Heart left ventricle (tissue), 16 donors: Measurements from ENCODE around the gene WAC. TPM values are rescaled to one million over a fixed set of nuclear protein-coding genes. Genes with fewer than 3 reads are reported as not detected.

Experiments used
- ATAC-seq, 4 donors: fragments of 200-7000 bp; cut with Tn5 transposase; one replicate each; pipeline ENCODE4 v1.9.1; 2020 to 2022; ENCODE audit warnings: moderate library complexity in 4 of 4, mild to moderate bottlenecking in 3 of 4, moderate number of reproducible peaks in 1 of 4
- DNase-seq, 5 donors: peaks; one replicate each; pipeline ENCODE4 v3.0.0-alpha.2; 2020
- H3K27ac ChIP-seq, 12 donors: fragments of 200-600 bp; sonication (generic) in 4 of 12; one replicate each; pipeline versions ENCODE4 v1.5.0 to v1.8.0; 2016 to 2022; ENCODE audit warnings: mild to moderate bottlenecking in 2 of 12
- H3K27me3 ChIP-seq, 9 donors: fragments of 200-600 bp; sonication (generic) in 2 of 9; one replicate each; pipeline versions ENCODE4 v1.5.1 to v1.8.0; 2016 to 2022; ENCODE audit warnings: mild to moderate bottlenecking in 3 of 9
- H3K36me3 ChIP-seq, 9 donors: fragments of 200-600 bp; sonication (generic) in 2 of 9; one replicate each; pipeline versions ENCODE4 v1.5.0 to v1.8.0; 2018 to 2022; ENCODE audit warnings: mild to moderate bottlenecking in 2 of 9
- H3K4me1 ChIP-seq, 12 donors: fragments of 200-600 bp; sonication (generic) in 4 of 12; one replicate each; pipeline versions ENCODE4 v1.5.0 to v1.8.0; 2016 to 2022; ENCODE audit warnings: mild to moderate bottlenecking in 3 of 12
- H3K4me3 ChIP-seq, 12 donors: fragments of 200-600 bp; sonication (generic) in 4 of 12; one replicate each; pipeline versions ENCODE4 v1.5.0 to v1.8.0; 2017 to 2022; ENCODE audit warnings: mild to moderate bottlenecking in 9 of 12, moderate library complexity in 4 of 12
- H3K9me3 ChIP-seq, 12 donors: fragments of 200-600 bp; sonication (generic) in 4 of 12; one replicate each; pipeline versions ENCODE4 v1.5.0 to v1.8.0; 2016 to 2022; ENCODE audit warnings: mild to moderate bottlenecking in 1 of 12
- POLR2A ChIP-seq, 2 donors: fragments of 450-650 bp; IDR thresholded peaks; one replicate each; pipeline ENCODE4 v1.6.1; 2017; ENCODE audit warnings: antibody characterized with exemption in 2 of 2, mild to moderate bottlenecking in 2 of 2, moderate library complexity in 2 of 2
- WGBS, 4 donors: extraction: QIAGEN DNeasy Blood & Tissue Kit in 2 of 4; methylation state at CpG; one replicate each; pipeline versions ENCODE4 v1.1.5 to v1.1.7; 2013 to 2018; 5-methylcytosine and 5-hydroxymethylcytosine counted together
- intact Hi-C, 10 donors: fragments of 100-400 bp; cut with DNase I; formaldehyde crosslinking; loops; one replicate each; pipeline versions ENCODE4 v1.11.1 to v1.14.2; 2022
- polyA plus RNA-seq, 2 donors: library from polyadenylated mRNA; stranded (reverse); fragments of 200-250 nt; gene quantifications; one replicate each; pipeline ENCODE4 v1.2.3, GENCODE V29; 2013
- total RNA-seq, 9 donors: library from RNA; depleted of rRNA in 2 of 9; stranded (reverse); fragments of >200 nt in 2 of 9; fragmentation: NEBNext Ultra II Directional in 3 of 9; extraction: Animal tissue kit (Norgen Biotek cat#: 25700) in 3 of 9; gene quantifications; one replicate each; pipeline versions ENCODE4 v1.1.0 to v1.2.4, GENCODE V29; 2016 to 2023
- TF ChIP-seq, protein P1 (sequence below), 12 donors: fragments of 200-600 bp; sonication (generic) in 4 of 12; IDR thresholded peaks; one replicate each; pipeline versions ENCODE4 v1.5.0 to v1.8.0; 2018 to 2022; ENCODE audit warnings: antibody characterized with exemption in 12 of 12, mild to moderate bottlenecking in 5 of 12
- donor health status: ischemic (EF 13 %, LVEDD 7.1; RV severe dilation, severe dysfunction).
- donor health status: healthy with polysubstance abuse.
- donor health status: DM: no; HTN: yes; CAD: no.
- donor health status: DM: no; HTN: no; CAD: no.
- donor health status: ischemic (EF 25% LVEDD 6.9; RV normal size, moderate dysfunction).
- donor health status: ischemic (EF 25% LVEDD 5.7; RV mildly dilated, moderate dysfunction).
- donor health status: healthy.
- donor health status: DM: yes; HTN: yes; CAD: no.
- donor health status: ischemic (EF 35%, LVEDD 5.7; RV mildly dilated, moderate dysfunction).
- donor health status: nonischemic (EF 11% LVEDD 7.7; RV severe dilation, severe dysfunction).
- donor health status: DM: yes; HTN: yes; CAD: no.
- donor health status: PGD.
- donor health status: ischemic (EF 29% LVEDD 5.4; RV normal size, mild dysfunction).
- donor health status: nonischemic (EF 23%, LVEDD 6.1; RV moderate dilation, normal function).

WAC gene
- total and polyA plus RNA-seq, 11 donors = 16.8 to 124 (median 103) TPM

DNA sequence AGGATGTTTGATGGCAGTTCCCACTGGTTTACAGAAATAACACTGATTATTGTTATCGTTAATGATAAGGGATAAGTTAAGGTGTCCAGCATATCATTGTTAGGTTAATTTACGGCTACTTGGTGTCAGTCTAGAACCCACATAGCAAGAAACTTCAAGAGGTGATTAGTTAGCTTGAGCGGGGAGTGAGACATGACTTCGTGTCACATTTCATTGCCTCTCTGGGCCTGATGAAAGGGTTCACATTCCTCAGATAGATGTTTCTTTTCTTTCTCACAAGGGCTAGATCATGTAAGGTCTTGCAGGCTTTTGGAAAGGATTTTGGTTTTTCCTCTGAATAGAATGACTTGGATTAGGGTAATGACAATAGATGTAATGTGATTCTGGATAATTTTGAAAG lies 26.7 kb downstream of the WAC start:
- H3K9me3 ChIP-seq = no peaks in the 10 kb centered on the region
- ATAC-seq = no peak
- H3K4me1 ChIP-seq = peaks cover 0 to 86% (median 51%) of the 10 kb centered on the region in 12 donors
- H3K36me3 ChIP-seq = peaks cover 0 to 57% (median 20%) of the 10 kb centered on the region in 9 donors
- H3K4me3 ChIP-seq = no peak overlapping the region
- intact Hi-C loops = loop anchor here in 1 of 10 donors (10.0 kb wide), 1 partner anchor 125 kb away; no protein-coding TSS in a partner anchor
- no peak for DNase-seq
- H3K27ac ChIP-seq = peak overlapping the region in 1 of 12 donors; percentile 64
- 45 to 57% (median 48%) methylated on average over 4 of the region's 4 CpGs for WGBS, 4 donors
- TF ChIP-seq POLR2A (IDR thresholded peaks at IDR 0.05) = no peak
- TF ChIP-seq, protein P1, sequence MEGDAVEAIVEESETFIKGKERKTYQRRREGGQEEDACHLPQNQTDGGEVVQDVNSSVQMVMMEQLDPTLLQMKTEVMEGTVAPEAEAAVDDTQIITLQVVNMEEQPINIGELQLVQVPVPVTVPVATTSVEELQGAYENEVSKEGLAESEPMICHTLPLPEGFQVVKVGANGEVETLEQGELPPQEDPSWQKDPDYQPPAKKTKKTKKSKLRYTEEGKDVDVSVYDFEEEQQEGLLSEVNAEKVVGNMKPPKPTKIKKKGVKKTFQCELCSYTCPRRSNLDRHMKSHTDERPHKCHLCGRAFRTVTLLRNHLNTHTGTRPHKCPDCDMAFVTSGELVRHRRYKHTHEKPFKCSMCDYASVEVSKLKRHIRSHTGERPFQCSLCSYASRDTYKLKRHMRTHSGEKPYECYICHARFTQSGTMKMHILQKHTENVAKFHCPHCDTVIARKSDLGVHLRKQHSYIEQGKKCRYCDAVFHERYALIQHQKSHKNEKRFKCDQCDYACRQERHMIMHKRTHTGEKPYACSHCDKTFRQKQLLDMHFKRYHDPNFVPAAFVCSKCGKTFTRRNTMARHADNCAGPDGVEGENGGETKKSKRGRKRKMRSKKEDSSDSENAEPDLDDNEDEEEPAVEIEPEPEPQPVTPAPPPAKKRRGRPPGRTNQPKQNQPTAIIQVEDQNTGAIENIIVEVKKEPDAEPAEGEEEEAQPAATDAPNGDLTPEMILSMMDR (IDR thresholded peaks at IDR 0.05) = no peak
- H3K27me3 ChIP-seq = no peaks in the 10 kb centered on the region

DNA sequence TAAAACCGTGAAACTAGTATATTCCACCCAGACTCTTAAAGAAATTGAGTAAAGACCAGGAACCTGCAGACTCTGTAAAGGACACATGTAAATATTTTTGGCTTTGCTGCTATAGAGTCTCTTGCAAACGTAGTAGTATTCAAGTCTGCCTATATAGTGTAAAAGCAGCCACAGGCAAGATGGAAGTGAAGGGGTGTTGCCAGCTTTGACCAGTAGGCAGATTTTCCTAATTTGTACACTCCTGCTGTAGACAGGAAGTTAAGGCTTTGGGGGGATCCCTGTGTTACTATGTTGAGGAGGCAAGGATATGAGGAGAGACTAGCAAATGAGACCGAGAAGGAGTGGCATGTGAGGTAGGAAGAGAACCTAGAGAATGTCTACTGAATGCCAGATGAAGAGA lies 27.7 kb downstream of the WAC start:
- no peak for ATAC-seq
- H3K9me3 ChIP-seq = no peaks in the 10 kb centered on the region
- WGBS, 4 donors = 71 to 81% (median 76%) methylated on average over 3 of the region's 3 CpGs
- H3K27me3 ChIP-seq = no peaks in the 10 kb centered on the region
- DNase-seq = no peak
- no peak overlapping the region for H3K4me3 ChIP-seq
- no peak overlapping the region for H3K27ac ChIP-seq
- TF ChIP-seq, protein P1 (IDR thresholded peaks at IDR 0.05) = no peak
- no peak for TF ChIP-seq POLR2A (IDR thresholded peaks at IDR 0.05)
- peaks cover 0 to 88% (median 52%) of the 10 kb centered on the region in 12 donors for H3K4me1 ChIP-seq
- H3K36me3 ChIP-seq = peaks cover 0 to 58% (median 13%) of the 10 kb centered on the region in 9 donors
- intact Hi-C loops = loop anchor here in 1 of 10 donors (10.0 kb wide), 1 partner anchor 126 kb away; no protein-coding TSS in a partner anchor

DNA sequence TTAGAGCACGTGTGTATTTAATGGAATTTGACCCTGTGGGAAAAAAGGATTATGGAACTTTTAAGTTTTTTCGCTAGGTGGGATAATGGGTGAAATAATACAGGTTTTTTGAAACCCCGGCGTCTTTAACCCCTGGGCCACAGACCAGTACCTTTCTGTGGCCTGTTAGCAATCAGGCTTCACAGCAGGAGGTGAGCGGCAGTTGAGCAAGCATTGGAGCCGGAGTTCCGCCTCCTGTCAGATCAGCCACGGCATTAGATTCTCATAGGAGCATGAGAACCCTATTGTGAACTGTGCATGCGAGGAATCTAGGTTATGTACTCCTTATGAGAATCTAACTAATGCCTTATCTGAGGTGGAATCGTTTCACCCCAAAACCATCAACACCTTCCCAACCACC lies 28.6 kb downstream of the WAC start:
- no peak overlapping the region for H3K4me3 ChIP-seq
- no peak overlapping the region for H3K27ac ChIP-seq
- TF ChIP-seq, protein P1 (IDR thresholded peaks at IDR 0.05) = no peak
- TF ChIP-seq POLR2A (IDR thresholded peaks at IDR 0.05) = no peak
- intact Hi-C loops = loop anchor here in 1 of 10 donors (10.0 kb wide), 1 partner anchor 127 kb away; no protein-coding TSS in a partner anchor
- no peaks in the 10 kb centered on the region for H3K27me3 ChIP-seq
- peaks cover 0 to 89% (median 56%) of the 10 kb centered on the region in 12 donors for H3K4me1 ChIP-seq
- no peaks in the 10 kb centered on the region for H3K9me3 ChIP-seq
- DNase-seq (no peak), ATAC-seq (no peak)
- peaks cover 0 to 53% (median 8%) of the 10 kb centered on the region in 9 donors for H3K36me3 ChIP-seq
- WGBS, 4 donors = 91 to 95% (median 94%) methylated on average over 10 of the region's 10 CpGs

DNA sequence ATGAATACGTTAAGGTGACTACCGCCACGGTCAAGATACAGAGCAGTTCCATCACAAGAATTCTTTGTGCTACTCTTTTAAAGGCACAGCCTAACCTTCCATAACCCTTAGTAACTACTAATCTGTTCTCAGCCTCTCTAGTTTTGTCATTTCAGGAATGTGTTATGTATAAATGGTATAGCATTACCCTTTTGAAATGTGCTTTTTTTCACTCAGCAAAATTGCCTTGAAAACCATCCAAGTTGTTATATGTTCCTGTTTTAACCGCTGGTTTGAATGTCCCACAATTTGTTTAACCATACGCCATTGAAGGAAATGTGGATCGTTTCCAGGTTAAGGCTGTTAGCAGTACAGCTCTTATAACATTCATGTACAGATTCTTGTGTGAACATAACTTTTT lies 32.0 kb downstream of the WAC start:
- no peak for TF ChIP-seq POLR2A (IDR thresholded peaks at IDR 0.05)
- TF ChIP-seq, protein P1 (IDR thresholded peaks at IDR 0.05) = no peak
- Histone ChIP-seq H3K27me3 (no peaks in the 10 kb centered on the region), H3K4me1 (peaks cover 0 to 81% (median 50%) of the 10 kb centered on the region in 12 donors), H3K9me3 (no peaks in the 10 kb centered on the region), H3K4me3 (no peak overlapping the region), H3K27ac (peak overlapping the region in 1 of 12 donors; percentile 8), H3K36me3 (peaks cover 0 to 60% (median 10%) of the 10 kb centered on the region in 9 donors)
- intact Hi-C loops = loop anchor here in 1 of 10 donors (10.0 kb wide), 1 partner anchor 130 kb away; no protein-coding TSS in a partner anchor
- 15 to 27% (median 21%) methylated on average over 6 of the region's 6 CpGs for WGBS, 4 donors
- ATAC-seq = no peak
- DNase-seq = no peak
